GM12872 (cell line): ENCODE data around the gene SNRNP200.

ENCODE experiments used
- CTCF ChIP-seq: IDR thresholded peaks from 3 replicates; pipeline ENCODE4 v1.5.1; 2011; ENCODE audit warnings: low read depth, mild to moderate bottlenecking, low read length, moderate library complexity; ENCODE audit not compliant: insufficient read depth

The SNRNP200 gene

GRCh38 chr2:96267159-96267971 is 38.0 kb downstream of the SNRNP200 start:
- peak; percentile 66 for TF ChIP-seq CTCF

- TF ChIP-seq CTCF = peak; percentile 66
These were observed 39.3 kb downstream of the SNRNP200 start, which contains the start of the genes CIAO1 and TMEM127 for GRCh38 chr2:96265840-96266679. Gene CIAO1 (plus strand): TSS chr2:96266225. CDS start chr2:96266351, 126 bp downstream. Gene TMEM127 (minus strand): TSS chr2:96265997. CDS start chr2:96265381, 616 bp downstream.

- no peak for TF ChIP-seq CTCF
These were observed 40.0 kb downstream of the SNRNP200 start for GRCh38 chr2:96265349-96265839.

- TF ChIP-seq CTCF = peak; percentile 63
These were observed 40.5 kb downstream of the SNRNP200 start for GRCh38 chr2:96264656-96265348.

GRCh38 chr2:96264086-96264485 is 41.3 kb downstream of the SNRNP200 start:
- no peak for TF ChIP-seq CTCF

- no peak for TF ChIP-seq CTCF
These were observed 43.0 kb downstream of the SNRNP200 start for GRCh38 chr2:96262306-96262705.
